ENCODE data around the gene UBLCP1.
A peak's percentile ranks its signal among the peaks of the same experiment; 100 is the strongest.
"Not testable (repeated sequence)": the region's sequence is repeated elsewhere in the genome, so short reads cannot be mapped to it uniquely, and the experiment has no call there.

UBLCP1 gene

DNA sequence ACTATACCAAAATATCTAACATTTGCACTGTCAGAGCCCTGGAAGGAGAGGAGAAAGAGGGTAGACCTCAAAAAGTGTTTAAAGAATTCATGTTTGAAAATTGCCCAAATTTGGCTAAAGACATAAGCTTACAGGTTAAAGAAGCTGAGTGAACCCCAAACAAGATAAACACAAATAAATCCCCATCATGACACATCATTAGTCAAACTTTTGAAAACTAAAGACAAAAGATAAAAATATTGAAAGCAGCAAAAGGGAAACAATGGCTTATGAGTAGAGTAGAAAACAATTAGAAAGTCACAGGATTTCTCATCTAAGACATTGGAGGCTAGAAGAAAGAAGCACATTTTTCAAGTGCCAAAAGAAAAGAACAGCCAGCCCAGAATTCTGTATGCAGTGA is 6.1 kb upstream of the UBLCP1 start:
- DNase-seq = no peak

DNA sequence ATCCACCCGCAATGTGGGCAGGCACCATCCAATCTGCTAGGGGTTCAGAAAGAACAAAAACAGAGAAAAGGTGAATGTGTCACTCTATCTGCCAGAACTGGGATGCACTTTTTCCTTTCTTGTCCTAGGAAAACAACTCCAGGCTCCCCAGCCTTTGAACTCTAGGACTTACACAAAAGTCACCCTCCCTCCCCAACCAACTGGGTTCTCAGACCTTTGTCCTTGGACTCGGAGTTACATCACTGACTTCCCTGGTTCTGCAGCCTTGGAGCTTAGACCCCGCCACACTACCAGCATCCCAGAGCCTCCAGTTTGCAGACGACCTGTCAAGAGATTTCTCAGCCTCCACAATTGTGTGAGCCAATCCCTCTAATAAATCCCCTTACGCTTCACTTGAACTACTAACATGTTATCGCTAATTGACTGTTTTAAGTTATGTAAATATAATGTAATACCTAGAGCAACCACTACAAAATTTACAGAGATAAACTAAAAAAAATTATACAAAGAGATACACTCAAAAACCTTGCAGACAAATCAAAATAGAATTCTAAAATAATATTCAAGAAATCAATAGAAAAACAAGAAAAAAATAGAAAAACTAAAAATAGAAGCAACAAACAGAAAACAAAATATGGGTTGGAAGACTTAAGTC is 5.3 kb upstream of the UBLCP1 start:
- no peak for DNase-seq

DNA sequence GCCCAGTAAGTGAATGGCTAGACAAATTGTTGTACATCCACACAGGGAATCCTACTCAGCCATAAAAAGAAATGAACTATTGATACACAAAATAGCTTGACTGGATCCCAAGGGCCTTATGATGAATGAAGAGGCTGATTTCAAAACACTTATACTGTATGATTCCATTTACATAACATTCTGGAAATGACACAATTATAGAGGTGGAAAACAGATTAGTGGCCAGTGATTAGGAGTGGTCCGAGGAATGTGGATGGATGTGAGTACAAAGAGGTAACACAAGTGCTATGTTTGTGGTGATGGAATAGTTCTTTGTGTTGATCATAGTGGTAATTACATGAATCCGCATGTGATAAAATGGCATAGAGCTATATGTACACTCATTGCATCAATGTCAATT is 4.7 kb upstream of the UBLCP1 start:
- DNase-seq = no peak

DNA sequence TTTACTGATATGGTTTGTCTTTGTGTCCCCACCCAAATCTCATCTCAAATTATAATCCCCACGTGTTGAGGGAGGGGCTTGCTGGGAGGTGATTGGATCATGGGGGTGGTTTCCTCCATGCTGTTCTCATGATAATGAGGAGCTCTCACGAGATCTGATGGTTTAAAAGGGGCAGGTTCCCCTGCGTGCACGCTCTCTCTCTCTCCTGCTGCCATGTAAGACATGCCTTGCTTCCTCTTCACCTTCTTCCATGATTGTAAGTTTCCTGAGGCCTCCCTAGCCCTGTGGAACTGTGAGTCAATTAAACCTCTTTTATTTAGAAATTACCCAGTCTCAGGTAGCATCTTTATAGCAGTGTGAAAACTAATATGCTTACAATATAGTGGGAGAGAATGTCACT is 2.9 kb upstream of the UBLCP1 start:
- not testable (repeated sequence) for DNase-seq

DNA sequence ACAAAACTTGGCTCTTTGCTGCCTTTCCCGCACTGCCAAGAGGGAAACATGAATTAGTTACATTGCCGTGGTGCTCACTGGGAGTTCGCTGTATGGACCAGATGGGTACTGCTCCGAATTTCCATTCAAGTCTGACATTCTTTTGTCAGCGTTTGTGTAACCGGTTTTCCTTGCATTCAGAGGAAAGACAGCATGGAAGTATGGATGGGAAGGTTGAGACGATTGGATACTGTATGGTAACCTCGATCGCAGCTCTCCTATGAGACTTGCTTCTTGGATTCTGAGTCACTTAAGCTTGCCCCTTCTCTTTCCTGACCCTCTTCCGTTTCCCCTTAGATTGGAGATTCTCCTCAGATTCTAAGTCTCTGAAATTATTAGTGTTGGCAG is 625 bp upstream of the UBLCP1 start:
- DNase-seq = no peak

DNA sequence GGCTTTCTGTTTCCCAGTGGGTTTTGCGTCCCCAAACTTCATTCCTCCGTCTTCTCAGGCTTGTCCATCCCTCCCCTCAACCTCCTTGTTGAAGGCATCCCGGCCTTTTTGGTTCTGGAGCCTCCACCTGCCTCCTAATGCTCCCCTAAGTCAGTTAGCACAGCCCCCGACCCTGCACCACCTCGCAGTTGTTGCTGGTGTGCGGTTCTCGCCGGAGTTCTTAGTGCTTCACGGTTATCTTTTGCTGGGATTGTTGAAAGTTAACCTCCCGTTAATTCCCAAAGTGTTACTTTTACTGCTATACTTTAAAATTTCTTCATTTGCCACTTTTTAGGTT is 447 bp downstream of the UBLCP1 start:
- no peak for DNase-seq

DNA sequence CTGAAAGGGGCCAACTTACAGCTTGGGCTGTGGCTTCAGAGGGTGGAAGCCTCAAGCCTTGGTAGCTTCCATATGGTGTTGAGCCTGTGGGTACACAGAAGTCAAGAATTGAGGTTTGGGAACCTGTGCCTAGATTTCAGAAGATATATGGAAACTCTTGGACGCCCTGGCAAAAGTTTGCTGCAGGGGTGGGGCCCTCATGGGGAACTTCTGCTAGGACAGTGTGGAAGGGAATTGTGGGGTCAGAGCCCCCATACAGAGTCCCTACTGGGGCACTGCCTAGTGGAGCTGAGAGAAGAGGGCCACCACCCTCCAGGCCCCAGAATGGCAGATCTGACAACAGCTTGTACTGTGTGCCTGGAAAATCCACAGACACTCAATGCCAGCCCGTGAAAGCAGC is 3.7 kb downstream of the UBLCP1 start:
- DNase-seq = not testable (repeated sequence)

DNA sequence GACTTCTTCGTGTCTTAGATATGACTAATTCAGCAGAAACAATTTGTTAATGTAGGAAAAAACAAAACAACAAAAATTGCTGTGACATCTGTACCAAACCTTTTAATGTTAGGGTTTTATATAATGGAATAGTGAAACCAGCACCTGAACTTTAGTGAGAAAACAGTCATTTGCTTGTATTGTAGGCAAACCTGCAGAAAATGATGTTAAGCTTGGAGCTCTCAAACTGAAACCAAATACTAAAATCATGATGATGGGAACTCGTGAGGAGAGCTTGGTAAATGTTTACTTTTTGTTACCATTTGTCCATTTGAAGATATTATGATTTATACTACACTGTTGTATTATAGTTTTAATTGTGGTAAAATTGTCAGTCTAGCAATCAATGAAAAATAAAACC is 6.6 kb downstream of the UBLCP1 start:
- DNase-seq = no peak

DNA sequence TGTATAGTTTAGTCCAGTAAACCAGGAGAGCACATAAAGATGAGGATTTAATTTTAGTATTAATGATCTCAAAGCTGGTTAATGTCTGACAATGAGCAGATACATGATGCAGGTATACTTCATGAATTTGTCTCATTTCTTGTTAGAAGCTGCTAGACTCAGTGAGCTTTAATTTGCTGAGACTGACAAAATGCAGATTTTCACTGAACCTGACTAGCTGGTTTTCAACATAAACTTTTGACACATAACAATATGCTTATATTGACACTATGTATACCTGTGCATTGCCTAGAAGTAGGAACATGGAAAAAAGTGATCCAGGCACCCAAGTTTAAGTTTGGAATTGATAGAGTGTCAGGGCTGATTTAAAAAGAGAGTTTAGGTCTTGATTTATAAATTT is 10.8 kb downstream of the UBLCP1 start:
- no peak for DNase-seq

DNA sequence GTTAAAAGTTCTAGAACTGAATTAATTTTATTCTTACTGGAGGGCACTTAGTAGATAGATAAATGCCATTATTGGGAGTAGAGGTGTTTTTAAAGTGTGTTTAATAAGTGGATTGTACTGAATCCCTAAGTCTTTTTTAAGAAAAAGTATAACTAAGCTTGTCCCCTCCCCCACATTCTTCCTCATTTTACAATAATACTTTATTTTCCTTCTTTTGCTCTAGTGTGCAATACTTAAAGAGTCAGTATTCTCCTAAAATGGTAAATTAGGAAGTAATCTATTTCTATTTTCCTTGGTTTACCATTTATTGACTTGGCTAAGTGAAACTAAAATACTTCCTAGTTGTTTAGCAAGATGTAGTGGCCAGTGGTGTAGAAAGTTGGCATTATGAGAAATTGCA is 11.6 kb downstream of the UBLCP1 start:
- no peak for DNase-seq

DNA sequence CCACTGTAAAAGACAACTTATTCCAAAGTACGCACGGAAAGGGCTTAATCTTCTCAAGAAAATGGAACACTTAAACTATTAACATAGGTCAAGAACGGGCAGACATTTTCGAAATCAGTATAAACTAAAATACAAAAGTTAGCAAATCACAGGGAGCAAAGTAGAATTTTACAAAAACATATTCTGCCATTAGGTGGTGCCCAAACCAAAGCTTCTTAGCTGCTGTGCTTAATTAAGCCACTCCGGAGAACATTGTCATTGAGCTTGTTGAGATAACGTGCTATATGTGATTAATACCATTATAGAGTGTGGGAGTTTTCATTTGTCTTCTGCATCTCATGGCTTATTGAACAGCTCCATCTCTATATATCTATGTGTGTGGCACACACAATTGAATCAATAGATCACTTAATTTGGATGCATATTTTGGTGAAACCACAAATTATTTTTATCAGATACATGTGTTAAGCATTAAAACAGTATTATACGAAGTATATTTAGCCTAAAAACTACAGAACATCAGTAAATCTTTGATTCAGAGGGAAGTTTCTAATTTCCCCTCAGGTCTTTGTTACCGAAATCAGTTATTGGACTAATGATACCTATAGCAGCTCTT is 23.4 kb downstream of the UBLCP1 start:
- no peak for DNase-seq

DNA sequence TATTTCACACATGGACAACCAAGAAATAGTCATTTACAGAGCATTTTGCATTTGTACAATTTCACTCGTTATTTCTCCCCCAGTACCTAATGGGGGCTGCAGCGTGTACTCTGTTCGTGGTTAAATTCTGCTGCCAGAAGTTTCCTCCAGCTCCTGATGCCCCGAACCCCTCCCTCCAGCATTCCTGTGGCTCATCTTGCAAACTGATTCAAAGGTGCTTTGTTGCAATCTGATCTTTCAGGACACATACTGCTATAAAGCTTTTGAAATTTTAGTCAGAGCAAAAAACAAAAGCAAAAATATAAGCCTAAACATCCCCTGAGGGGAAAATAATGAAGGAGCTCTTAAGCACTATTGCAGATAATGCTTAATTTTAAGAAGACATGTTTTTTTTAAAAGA is 27.7 kb downstream of the UBLCP1 start:
- no peak for DNase-seq

DNA sequence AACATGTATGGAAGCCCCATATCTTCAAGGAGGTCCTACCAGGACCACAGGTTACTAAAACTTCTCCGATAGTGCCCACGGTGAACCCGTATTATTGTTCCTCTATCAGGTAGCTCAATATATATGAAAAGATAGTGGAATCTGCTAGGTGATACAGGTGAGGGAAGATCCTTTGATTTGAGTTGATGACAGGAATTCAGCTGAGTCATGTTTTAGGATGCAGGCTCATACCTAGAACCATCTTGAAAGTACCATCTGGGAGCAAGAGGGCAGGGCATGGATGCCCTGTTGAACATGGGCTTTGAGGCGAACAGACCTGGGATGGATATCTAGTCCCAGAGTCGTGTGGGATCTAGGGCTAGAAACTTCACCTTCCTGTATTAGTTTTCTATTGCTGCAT is 31.8 kb downstream of the UBLCP1 start:
- no peak for DNase-seq

DNA sequence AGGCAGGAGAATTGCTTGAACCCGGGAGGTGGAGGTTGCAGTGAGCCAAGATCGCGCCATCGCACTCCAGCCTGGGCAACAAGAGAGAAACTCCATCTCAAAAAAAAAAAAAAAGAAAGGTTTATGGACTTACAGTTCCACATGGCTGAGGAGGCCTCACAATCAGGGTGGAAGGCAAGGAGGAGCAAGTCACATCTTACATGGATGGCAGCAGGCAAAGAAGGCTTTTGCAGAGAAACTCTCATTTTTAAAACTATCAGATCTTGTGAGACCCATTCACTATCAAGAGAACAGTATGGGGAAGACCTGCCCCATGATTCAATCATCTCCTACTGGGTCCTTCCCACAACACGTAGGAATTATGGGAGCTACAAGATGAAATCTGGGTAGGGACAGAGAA is 34.2 kb downstream of the UBLCP1 start:
- DNase-seq = not testable (repeated sequence)

DNA sequence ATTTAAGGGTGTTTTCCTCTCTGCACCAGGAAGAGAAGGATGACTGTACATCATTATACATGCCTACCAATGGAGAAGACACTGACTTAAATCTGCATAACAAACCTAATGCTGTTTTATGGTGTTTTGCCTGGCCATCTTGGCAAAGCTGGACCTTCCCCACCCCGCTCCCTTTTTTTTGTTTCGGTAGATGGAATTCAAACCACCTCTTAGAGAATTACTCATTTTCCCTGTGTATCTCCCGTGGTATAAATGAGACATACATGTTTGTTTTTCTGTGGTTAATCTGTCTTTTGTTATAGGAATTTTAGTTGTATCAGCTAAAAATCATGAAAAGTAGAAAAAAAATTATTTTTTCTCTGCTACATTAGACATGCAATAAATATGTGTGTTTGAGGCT is 38.4 kb downstream of the UBLCP1 start:
- no peak for DNase-seq

DNA sequence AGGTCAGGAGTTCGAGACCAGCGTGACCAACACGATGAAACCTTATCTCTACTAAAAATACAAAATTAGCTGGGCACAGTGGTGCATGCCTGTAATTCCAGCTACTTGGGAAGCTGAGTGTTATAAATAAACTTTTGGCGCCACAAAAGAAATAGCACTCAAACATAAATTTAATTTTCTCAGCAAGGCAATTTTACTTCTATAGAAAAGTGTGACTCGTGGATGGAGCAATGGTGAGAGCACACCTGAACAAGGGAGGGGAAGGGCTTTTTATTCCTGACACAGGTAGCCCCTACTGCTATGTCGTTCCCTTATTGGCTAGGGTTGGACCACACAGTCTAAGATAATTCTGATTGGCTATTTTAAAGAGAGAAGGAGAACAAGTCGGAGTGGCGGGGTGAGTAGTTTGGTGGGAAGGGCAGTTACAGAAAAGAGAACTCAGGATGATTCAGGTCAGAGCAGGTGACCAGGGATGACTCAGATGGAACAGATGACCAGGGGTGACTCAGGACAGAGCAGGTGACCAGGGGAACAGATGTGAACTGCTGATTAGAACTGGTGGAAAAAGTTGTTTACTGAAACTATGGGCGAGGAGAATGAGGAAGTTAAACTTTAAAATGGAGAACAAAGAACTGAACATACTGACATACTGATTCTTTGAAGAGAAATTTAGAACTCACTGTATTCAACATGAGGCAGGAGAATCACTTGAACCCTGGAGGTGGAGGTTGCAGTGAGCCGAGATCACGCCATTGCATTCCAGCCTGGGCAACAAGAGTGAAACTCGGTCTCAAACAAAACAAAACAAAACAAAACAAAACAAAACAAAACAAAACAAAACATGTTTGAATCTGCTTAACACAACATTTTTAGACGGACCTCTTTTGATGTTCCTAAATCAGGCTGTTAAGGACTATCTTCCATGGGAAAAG is 39.1 kb downstream of the UBLCP1 start:
- DNase-seq = not testable (repeated sequence)

DNA sequence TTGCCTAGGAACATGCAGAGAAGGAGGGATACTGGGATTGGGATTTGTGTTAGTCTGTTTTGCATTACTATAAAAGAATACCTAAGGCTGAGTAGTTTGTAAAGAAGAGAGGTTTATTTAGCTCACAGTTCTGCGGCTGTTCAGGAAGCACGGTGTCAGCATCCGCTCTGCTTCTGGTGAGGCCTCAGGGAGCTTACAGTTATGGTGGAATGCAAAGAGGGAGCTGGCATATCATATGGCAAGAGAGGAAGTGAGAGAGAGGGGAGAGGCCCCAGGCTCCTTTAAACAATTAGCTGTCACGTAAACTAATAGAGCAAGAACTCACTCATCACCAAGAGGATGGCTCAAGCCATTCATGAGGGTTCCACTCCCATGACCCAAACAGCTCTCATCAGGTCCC is 40.2 kb downstream of the UBLCP1 start:
- DNase-seq = no peak

DNA sequence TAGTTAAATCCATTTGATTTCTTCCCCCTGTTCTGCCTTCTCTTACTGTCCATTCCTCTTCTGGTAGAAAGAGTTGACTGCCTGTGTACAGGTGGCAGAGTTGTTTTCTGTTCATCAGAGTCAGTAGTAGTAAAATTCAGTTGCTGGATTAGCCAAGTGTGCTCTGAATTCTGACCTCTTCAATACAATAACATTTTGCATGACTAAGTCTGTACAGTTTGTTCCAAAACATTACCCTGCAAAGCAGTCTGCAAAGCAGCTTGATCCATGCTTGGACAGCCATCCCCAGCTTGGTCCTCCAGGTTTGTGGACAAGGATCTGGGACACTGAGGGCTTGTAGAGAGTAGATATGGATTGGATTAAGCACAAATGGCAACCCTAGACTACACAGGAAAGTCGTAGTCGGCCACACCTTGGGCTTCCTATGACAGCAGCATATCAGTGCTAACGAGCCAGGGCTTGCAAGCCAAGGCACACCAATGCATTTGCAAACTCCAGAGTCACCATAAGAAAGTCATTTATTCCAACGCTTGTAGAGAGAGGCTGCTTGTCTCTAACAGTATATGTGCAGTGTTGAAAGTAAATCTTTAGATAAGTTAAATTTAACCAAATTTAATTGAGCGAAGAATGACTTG is 42.0 kb downstream of the UBLCP1 start:
- no peak for DNase-seq

DNA sequence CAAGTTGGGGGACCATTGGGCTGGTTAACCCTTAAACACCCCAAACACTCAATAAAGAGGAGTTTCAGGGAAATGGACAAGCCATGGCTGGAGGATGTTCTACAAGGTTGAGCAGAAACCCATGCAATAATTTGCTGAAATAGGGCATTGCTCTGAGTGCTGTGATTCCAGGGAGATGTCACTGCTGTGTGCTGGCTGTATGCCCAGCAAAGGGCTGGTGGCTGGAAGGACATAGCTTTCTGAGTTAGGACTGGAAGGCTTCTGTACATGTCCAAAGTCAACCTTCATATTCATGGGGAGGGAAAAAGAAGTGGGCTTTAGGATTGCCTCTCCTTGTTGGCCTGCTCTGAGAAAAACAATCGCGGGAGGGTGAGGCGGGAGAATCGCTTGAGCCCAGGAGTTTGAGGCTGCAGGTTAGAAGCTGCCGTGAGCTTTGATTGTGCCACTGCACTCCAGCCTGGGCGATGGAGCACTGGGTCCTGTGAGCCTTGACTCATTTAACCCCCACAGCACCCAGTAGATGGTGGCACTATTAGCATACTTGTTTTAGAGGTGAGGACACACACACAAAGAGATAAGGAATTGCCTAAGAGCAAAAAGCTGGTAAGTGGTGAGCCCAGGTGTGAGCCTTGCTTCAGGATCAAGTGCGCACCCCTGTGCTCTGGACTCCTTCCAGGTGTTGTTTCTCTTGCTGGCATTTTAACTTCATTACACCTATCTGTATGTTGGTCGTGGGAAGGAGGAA is 46.8 kb downstream of the UBLCP1 start:
- no peak for DNase-seq

DNA sequence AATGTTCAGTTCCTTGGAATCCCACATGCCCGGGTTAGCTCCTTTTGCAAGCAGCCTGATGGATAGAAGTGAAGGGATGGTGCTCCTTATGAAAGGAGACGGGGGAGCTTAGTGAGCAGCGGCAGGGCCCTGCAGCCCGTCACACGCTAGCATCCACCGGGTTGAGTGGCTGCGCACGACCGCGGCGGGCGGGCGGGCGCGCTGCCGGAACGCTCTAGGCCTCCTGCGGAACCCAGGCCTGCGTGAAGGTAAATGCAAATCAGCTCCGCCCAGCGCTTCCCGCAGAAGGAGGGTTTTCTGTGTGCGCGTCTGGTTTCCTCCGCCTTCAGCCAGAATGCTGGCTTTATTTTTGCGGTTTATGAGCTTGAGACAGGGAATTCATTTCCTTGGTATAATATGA is 47.4 kb downstream of the UBLCP1 start:
- peak; percentile 69 for DNase-seq

DNA sequence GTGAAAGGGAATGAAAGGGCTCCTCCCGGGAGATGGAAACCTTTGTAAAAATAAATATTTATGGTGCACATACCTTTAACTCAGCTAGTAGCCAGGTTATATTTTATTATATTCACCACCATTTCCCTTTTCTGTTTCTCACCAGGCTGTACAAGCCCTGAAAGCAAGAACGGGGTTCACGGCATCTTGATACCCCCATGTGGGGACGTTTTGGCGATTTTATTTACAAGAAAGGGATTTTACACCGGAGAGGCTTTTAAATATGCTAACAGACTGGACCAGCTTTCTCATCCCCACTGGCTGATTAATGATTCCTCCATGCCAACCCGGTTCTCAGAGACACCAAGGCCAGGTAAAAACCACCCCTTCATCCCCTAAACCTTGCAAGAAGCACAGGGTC is 48.0 kb downstream of the UBLCP1 start:
- DNase-seq = no peak

DNA sequence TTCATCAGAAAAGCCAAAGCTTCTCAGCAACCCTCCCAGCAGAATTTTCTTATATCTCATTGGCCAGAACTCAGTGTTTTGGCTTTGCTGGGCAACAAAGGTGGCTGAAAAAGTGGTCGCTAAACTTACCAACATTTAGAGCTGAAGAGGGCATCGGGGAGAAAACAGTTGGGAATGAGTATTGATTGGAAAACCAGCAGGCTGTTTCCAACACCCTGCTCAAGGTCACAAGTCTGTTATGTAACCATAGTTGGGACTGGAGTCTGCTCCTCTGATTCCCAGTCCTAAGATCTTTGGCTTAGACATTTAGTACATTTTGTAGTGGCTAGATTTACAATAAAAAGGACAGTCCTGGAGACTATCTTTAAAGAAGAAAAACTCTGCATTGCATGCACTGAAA is 50.1 kb downstream of the UBLCP1 start:
- DNase-seq = no peak

Measured in activated effector memory CD4-positive, alpha-beta T cell treated with anti-CD3 and anti-CD28 coated beads, Interleukin-2, amount 50 U/mL, for 16 hours (primary cell).